ENCODE data around the gene PIK3R2.
"Not testable (repeated sequence)": the region's sequence is repeated elsewhere in the genome, so short reads cannot be mapped to it uniquely, and the experiment has no call there.

PIK3R2 gene

DNA sequence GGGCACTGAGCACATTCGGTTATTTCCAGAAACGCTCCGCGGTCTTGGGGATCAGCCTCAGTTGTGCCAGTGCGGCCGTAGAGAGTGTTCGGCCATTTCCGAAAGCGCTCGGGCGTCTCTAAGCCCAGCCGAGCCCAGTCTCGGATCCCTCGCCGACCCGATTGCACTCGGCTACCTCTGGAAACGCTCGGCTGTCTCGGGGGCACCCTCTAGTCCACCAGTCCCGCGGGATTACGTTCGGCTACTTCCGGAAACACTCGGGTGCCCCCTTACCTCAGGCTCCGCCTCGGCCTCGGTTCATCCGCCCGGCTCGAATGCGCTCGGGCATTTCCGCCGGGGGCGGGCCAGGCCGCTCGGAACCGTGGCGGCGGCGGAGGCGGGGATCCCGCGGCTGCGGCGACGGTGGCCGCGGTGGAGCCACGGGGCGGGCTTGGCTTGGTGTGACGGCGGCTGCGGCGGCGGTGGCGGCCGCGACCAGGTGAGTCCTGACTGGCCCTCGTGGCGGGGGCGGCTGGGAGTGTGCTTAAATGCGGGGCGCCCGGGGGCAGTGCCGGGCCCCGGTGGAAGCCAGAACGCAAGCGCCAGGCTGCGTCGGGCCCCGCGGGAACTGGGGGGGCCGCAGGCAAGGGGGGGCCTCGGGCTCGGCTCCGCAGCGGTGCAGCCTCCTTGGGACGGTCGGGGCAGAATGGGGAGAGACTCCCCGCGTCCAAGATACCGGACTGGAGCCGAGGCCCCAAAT is at the start of gene PIK3R2:
TSS of gene PIK3R2 (plus strand) at position 347 of the 739 bp plus-strand sequence. CDS start 2,717 bp downstream, outside the sequence.
- Mint-ChIP-seq H3K36me3 (ENCODE audit: low read depth) (no peaks in the 10 kb centered on the region), H3K27me3 (no peaks in the 10 kb centered on the region), H3K9me3 (no peaks in the 10 kb centered on the region), H3K4me1 (ENCODE audit: low read depth) (peaks cover 26% of the 10 kb centered on the region), H3K27ac (peak within 1 kb of the TSS; percentile 97), H3K4me3 (peak within 1 kb of the TSS; percentile 89)

GRCh38 chr19:18104793-18105131 is 48.2 kb upstream of the PIK3R2 start:
- Mint-ChIP-seq H3K36me3 (ENCODE audit: low read depth) (no peaks in the 10 kb centered on the region), H3K27me3 (no peaks in the 10 kb centered on the region), H3K9me3 (no peaks in the 10 kb centered on the region), H3K27ac (peak overlapping the region; percentile 74), H3K4me3 (peak overlapping the region; percentile 77), H3K4me1 (ENCODE audit: low read depth) (peaks cover 35% of the 10 kb centered on the region)

DNA sequence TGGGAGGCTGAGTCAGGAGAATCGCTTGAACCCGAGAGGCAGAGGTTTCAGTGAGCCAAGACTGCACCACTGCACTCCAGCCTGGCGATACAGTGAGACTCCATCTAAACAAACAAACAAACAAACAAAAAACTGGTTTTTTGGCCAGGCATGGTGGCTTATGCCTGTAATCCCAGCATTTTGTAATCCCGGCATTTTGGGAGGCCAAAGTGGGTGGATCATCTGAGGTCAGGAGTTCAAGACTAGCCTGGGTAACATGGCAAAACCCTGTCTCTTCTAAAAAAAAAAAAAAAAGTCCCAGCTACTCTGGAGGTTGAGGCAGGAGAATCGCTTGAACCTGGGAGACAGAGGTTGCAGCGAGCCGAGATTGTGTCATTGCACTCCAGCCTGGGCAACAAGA is 47.7 kb upstream of the PIK3R2 start:
- not testable (repeated sequence) for H3K36me3 Mint-ChIP-seq (ENCODE audit: low read depth); H3K9me3 Mint-ChIP-seq; H3K4me3 Mint-ChIP-seq; H3K27ac Mint-ChIP-seq; H3K27me3 Mint-ChIP-seq
- peaks cover 30% of the 10 kb centered on the region for H3K4me1 Mint-ChIP-seq (ENCODE audit: low read depth)

- peaks cover 38% of the 10 kb centered on the region for H3K4me1 Mint-ChIP-seq (ENCODE audit: low read depth)
- H3K36me3 Mint-ChIP-seq (ENCODE audit: low read depth) = peaks cover 5% of the 10 kb centered on the region
- H3K9me3 Mint-ChIP-seq = no peaks in the 10 kb centered on the region
- peak overlapping the region; percentile 3 for H3K27ac Mint-ChIP-seq
- H3K27me3 Mint-ChIP-seq = no peaks in the 10 kb centered on the region
- no peak overlapping the region for H3K4me3 Mint-ChIP-seq
Measured at GRCh38 chr19:18107235-18107634, 45.7 kb upstream of the PIK3R2 start.

GRCh38 chr19:18108897-18109296 is 44.1 kb upstream of the PIK3R2 start:
- H3K27ac Mint-ChIP-seq = peak overlapping the region; percentile 38
- H3K4me1 Mint-ChIP-seq (ENCODE audit: low read depth) = peaks cover 33% of the 10 kb centered on the region
- H3K27me3 Mint-ChIP-seq = no peaks in the 10 kb centered on the region
- peaks cover 8% of the 10 kb centered on the region for H3K36me3 Mint-ChIP-seq (ENCODE audit: low read depth)
- H3K4me3 Mint-ChIP-seq = peak overlapping the region; percentile 76
- no peaks in the 10 kb centered on the region for H3K9me3 Mint-ChIP-seq

DNA sequence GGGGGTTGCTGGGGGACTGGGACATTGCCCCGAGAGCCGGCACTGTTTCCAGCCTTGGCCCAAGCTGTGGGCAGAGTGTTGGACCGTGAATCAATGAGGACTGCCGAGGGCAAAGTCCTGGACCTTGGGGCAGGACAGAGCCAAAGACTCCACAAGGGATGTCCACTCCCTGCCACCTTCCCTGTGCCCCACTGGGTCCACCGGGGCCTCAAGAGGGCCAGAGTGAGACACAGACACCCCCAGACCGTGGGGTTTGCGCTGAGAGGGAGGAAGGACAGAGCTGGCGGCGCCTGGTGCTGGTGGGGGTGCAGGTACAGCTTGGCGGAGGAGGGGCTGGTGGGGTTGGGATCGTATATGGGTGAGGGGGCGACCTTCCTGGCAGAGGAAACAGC is 43.6 kb upstream of the PIK3R2 start:
- Mint-ChIP-seq H3K27ac (no peak overlapping the region), H3K9me3 (no peaks in the 10 kb centered on the region), H3K4me3 (peak overlapping the region; percentile 76), H3K27me3 (no peaks in the 10 kb centered on the region), H3K4me1 (ENCODE audit: low read depth) (peaks cover 31% of the 10 kb centered on the region), H3K36me3 (ENCODE audit: low read depth) (peaks cover 10% of the 10 kb centered on the region)

DNA sequence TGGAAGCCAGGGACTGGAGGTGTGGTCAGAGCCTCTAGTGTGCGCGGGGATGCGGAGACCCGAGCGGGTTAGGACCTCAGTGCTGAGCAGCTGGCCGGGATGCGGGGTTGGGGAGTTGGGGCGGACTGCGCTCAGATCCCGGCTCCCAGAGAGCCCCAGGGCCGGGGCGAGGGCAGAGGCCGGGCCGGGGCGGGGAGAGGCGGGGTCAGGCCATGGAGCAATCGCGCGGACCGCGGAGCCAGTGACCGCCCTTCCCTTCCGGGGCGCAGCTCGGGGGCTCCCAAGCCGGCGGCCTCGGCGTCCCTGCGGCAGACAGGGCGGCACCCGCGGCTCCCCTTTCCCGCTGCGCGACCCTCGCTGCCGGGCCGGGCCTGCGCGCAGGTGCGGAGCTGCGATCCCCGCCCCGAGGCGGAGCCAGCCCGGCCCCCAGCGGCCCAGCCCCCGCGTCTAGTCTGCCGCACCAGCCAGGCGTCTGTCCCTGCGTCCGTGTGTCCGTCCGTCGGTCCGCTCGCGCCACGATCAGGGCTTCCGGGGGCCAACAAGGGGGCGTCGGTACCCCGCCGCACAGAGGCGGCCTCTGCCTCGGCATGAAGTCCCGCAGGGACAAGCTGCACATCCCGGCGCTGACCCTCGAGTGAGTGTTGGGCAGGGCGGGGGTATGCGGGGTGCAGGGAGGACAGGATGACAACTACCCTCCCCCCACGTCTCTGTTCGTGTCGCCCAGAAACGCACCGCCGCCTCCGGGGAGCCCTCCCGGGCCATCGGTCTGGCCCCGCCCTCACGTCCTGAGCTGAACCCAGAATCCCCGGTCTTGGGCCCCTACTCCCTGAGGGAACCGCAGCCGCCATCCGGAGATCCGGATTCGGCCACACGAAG is 43.0 kb upstream of the PIK3R2 start:
- peak overlapping the region; percentile 76 for H3K4me3 Mint-ChIP-seq
- no peaks in the 10 kb centered on the region for H3K9me3 Mint-ChIP-seq
- H3K27me3 Mint-ChIP-seq = no peaks in the 10 kb centered on the region
- no peak overlapping the region for H3K27ac Mint-ChIP-seq
- peaks cover 25% of the 10 kb centered on the region for H3K4me1 Mint-ChIP-seq (ENCODE audit: low read depth)
- H3K36me3 Mint-ChIP-seq (ENCODE audit: low read depth) = peaks cover 16% of the 10 kb centered on the region

DNA sequence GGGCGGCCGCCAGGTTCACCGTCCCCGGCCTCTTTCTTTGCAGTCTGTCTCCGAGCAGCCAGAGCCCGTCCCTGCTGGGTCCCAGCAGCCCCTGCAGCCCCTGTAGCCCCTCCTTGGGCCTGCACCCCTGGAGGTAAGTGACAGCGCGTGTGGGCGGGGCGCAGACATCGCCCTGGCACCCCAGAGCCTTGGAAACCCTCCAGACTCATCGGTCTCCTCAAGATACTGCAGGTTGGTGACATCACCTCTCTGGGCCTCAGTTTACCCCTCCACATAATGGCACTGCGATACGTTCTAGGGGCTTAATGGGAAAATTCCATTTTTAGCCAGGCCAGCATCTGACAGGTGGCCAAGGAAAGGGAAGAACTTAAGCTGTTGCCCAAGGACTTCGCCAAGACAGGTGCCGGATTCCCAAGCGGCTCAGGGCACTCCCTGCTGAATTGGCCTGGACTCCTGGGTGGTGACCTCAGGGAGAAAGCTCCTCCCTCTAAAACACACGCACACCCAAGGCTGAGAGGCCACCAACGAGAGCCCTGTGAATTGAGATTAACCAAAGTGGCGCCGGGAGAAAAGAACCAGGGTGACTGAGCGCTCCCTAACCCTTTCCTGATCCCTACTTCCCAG is 42.2 kb upstream of the PIK3R2 start:
- Mint-ChIP-seq H3K4me3 (peak overlapping the region; percentile 70), H3K4me1 (ENCODE audit: low read depth) (peaks cover 20% of the 10 kb centered on the region), H3K27ac (no peak overlapping the region), H3K9me3 (no peaks in the 10 kb centered on the region), H3K27me3 (no peaks in the 10 kb centered on the region), H3K36me3 (ENCODE audit: low read depth) (peaks cover 21% of the 10 kb centered on the region)

DNA sequence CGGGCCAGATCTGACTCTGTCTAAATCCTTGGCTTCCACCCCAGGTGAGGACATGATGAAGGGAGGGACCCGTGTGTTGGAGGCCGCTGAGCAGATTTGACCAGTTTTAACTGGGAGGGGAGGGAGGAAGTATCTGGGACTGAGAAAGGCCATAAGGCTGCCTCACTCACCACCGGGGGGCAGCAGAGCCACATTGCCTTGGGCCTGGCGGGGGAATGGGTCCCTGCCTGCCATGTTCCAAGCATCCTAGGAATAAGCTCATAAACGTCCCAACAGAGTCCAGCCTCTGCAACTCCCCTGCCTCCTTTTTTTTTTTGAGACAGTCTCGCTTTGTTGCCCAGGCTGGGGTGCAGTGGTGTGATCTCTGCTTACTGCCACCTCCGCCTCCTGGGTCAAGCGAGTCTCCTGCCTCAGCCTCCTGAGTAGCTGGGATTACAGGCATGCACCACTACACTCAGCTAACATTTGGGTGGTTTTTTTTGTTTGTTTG is 39.9 kb upstream of the PIK3R2 start:
- Mint-ChIP-seq H3K27ac (no peak overlapping the region), H3K27me3 (no peaks in the 10 kb centered on the region), H3K4me3 (no peak overlapping the region), H3K4me1 (ENCODE audit: low read depth) (peaks cover 28% of the 10 kb centered on the region), H3K36me3 (ENCODE audit: low read depth) (peaks cover 22% of the 10 kb centered on the region), H3K9me3 (no peaks in the 10 kb centered on the region)

DNA sequence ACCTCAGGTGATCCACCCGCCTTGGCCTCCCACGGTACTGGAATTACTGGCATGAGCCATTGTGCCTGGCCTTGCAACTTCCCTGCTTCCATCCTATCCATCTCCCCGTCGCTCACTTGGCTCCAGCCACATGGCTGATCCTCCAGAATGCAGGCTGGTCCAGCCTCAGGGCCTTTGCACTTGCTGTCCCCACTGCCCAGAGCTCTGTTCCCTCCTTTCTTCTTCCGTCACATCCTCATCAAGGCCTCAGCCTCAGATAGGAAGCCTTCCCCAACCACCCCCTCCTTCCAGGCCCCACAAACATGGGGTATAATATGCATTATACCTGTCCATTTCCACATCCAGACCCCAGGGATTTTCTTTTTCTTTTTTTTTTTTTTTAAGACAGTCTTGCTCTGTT is 39.1 kb upstream of the PIK3R2 start:
- peak overlapping the region; percentile 49 for H3K27ac Mint-ChIP-seq

DNA sequence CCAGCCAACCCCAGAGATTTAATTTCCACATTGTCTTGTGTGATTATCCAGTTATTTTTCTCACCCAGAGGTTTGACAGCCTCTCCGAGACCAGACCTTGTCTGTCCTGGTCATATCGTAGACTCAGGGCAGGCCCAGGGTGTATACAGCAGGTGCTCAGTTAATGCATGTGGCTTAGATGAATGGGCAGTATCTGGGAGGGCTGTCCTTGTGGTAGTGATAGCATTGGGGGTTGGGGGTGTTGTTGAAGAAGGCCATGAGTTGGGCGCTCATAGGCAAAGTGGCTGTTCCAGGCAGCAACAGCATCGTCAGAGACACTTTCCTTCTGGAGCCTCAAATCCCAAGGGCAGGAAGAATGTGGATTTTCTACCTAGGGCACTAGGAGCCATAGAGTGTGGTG is 38.5 kb upstream of the PIK3R2 start:
- Mint-ChIP-seq H3K36me3 (ENCODE audit: low read depth) (peaks cover 22% of the 10 kb centered on the region), H3K27me3 (no peaks in the 10 kb centered on the region), H3K4me1 (ENCODE audit: low read depth) (peaks cover 33% of the 10 kb centered on the region), H3K27ac (no peak overlapping the region), H3K4me3 (no peak overlapping the region), H3K9me3 (no peaks in the 10 kb centered on the region)

More for the DNA sequence above, 39.1 kb upstream of the PIK3R2 start:
- Mint-ChIP-seq H3K36me3 (ENCODE audit: low read depth) (peaks cover 22% of the 10 kb centered on the region), H3K4me3 (no peak overlapping the region), H3K4me1 (ENCODE audit: low read depth) (peaks cover 33% of the 10 kb centered on the region), H3K27me3 (no peaks in the 10 kb centered on the region), H3K9me3 (no peaks in the 10 kb centered on the region)

GRCh38 chr19:18117364-18117691 is 35.6 kb upstream of the PIK3R2 start:
- H3K27ac Mint-ChIP-seq = peak overlapping the region; percentile 49
- H3K9me3 Mint-ChIP-seq = no peaks in the 10 kb centered on the region
- peak overlapping the region; percentile 67 for H3K4me3 Mint-ChIP-seq
- H3K27me3 Mint-ChIP-seq = no peaks in the 10 kb centered on the region
- peaks cover 37% of the 10 kb centered on the region for H3K4me1 Mint-ChIP-seq (ENCODE audit: low read depth)
- H3K36me3 Mint-ChIP-seq (ENCODE audit: low read depth) = peaks cover 22% of the 10 kb centered on the region

DNA sequence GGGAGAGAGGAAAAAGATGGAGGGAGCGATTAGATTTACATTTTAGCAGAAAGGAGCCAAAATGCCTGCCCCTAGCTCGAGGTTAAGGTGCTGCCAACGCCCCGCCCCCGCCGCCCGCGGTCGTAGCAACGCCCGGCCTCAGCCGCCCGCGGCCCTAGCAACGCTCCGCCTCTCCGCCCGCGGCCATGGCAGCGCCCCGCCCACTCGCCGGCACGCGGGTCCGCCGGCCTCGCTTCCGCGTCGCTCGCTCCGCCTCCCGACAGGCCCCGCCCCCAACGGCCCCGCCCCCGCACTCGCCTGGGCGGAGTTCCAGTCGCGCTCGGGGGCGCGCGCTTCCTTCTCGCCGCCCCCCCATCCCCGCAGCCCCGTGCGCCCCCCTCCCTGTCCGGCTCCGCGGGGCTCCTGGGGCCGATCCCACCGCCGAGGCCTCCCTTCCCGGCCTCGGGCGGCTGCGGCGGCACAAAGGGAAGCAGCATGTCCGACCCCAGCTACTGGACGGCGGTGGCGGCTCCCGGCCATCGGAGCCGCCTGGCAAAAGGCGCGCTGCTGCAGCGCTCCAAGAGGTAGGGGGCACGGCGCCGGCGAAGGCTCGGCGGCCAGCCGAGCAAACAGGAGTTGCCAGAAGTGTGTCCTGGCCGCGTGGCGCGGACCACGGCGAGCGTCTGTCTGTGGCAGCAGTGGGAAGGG is 35.1 kb upstream of the PIK3R2 start:
- H3K4me3 Mint-ChIP-seq = peak overlapping the region; percentile 79
- no peaks in the 10 kb centered on the region for H3K27me3 Mint-ChIP-seq
- H3K4me1 Mint-ChIP-seq (ENCODE audit: low read depth) = peaks cover 37% of the 10 kb centered on the region
- H3K27ac Mint-ChIP-seq = peak overlapping the region; percentile 76
- H3K9me3 Mint-ChIP-seq = no peaks in the 10 kb centered on the region
- H3K36me3 Mint-ChIP-seq (ENCODE audit: low read depth) = peaks cover 22% of the 10 kb centered on the region

DNA sequence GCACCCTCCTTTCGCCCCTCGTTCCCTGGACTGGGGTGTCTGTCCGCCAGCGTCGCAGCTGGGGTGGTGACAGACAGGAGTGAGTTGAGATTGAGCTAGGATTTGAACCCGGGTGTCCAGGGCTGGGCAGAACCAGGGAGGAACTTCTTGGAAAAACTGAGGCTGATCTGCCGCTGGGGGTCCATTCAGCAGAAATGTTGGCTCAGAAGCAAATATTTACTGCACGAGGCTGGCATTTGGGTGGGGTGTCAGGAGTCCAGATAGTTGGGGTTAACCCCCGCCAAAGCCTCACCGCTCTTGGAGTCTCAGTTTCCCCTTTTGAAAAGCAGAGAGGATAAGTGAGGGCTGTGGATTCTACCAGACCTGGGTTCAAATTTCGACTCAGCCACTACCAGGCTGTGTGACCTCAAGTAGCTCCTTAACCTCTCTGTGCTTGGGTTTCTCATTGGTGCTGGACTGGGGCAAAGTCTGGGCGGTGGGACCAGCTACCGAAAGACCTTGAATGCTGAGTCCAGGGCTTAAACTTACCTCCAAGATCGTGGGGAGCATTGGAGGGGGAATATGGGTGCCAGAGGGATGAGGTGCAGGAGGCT is 34.4 kb upstream of the PIK3R2 start:
- H3K4me3 Mint-ChIP-seq = peak overlapping the region; percentile 79
- peaks cover 37% of the 10 kb centered on the region for H3K4me1 Mint-ChIP-seq (ENCODE audit: low read depth)
- H3K36me3 Mint-ChIP-seq (ENCODE audit: low read depth) = peaks cover 24% of the 10 kb centered on the region
- peak overlapping the region; percentile 76 for H3K27ac Mint-ChIP-seq
- no peaks in the 10 kb centered on the region for H3K27me3 Mint-ChIP-seq
- H3K9me3 Mint-ChIP-seq = no peaks in the 10 kb centered on the region
